GM19240 (cell line): Measurements from ENCODE around the gene SSX2B.
"Not testable (repeated sequence)": the region's sequence is repeated elsewhere in the genome, so short reads cannot be mapped to it uniquely, and the experiment has no call there.

Experiments
- DNase-seq: peaks from one replicate; pipeline ENCODE4 v3.0.0; 2011; ENCODE audit warnings: low spot score; ENCODE audit not compliant: insufficient read length

Gene SSX2B, protein sequence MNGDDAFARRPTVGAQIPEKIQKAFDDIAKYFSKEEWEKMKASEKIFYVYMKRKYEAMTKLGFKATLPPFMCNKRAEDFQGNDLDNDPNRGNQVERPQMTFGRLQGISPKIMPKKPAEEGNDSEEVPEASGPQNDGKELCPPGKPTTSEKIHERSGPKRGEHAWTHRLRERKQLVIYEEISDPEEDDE

GRCh38 chrX:52750952-52751351, at the start of gene SSX2B:
TSS of gene SSX2B (plus strand) at chrX:52751252. CDS start at chrX:52752681, 1,429 bp downstream.
- not testable (repeated sequence) for DNase-seq

DNA sequence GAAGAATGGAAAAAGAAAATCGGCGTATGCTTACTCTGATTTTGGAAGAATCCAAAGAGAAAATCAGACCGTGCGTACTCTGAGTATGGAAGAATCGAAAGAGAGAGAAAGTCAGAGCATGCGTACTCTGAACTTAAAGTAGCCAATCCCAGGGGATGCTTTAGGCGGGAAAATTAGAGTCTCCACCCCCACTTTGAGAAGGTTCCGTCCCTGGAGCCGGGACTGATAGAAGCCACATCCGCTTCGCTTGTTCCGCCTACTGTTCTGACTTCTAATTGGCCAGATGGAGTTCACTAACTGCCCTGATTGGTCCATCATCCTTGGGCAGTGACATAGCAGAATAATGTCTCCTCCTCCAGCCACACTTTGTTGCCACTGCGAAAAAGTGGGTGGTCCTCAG, 44.0 kb upstream of the SSX2B start, which contains the start of gene SSX2:
TSS of gene SSX2 (minus strand) at position 101 of the 400 bp plus-strand sequence. CDS start 1,429 bp downstream, outside the sequence.
- not testable (repeated sequence) for DNase-seq

DNA sequence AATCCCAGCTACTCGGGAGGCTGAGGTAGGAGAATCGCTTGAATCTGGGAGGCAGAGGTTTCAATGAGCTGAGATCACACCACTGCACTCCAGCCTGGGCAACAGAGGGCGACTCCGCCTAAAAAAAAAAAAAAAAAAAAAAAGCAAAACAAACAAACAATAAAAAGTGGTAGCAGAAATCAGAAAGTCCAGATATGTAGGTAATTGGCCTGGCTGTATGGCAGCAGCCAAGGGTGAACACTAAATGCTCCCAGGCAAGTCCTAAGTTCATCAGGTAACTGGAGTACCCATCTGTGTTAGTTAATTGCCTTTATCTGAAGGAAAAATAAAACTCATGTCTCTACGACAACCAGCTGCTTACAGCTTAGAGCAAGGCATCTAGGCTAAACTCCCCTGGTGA, 14.9 kb downstream of the SSX2B start:
- not testable (repeated sequence) for DNase-seq

DNA sequence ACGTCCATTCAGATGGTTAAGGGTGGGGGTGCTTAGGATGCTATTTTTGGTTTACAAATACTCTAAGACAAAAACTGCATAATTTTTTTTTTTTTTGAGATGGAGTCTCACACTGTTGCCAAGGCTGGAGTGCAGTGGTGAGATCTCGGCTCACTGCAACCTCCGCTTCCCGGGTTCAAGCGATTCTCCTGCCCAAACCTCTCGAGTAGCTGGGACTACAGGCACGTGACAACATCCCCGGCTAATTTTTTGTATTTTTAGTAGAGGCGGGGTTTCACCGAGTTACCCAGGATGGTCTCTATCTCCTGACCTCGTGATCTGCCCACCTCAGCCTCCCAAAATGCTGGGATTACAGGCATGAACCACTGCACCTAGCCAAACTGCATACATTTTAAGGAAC, 22.5 kb downstream of the SSX2B start:
- not testable (repeated sequence) for DNase-seq

GRCh38 chrX:52797327-52797726, 46.3 kb downstream of the SSX2B start, which contains the start of gene SPANXN5:
TSS of gene SPANXN5 (minus strand) at chrX:52797427. CDS start at chrX:52797348, 79 bp downstream.
- DNase-seq: not testable (repeated sequence)

DNA sequence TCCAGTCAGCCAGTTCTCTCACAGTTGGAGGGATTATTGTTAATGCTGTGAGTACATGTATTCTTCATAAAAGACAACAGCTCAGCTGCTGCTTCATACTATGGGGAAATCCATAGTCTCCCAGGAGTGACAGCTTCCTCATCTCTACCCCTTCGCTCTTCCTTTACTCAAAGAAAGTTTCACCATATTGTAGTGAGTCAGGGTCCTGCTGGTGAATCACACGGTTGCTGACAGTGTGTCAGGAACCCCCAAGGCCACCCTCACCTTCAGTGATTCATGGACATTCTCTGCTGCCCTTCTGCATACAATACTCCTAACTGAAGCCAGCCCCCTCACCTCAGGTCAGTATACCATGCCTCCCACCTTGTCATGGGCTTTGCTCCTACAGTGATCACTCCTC, 53.8 kb downstream of the SSX2B start:
- not testable (repeated sequence) for DNase-seq
